A549 (cell line): ENCODE measurements around the gene UBP1.

Experiments used
- CBX8 ChIP-seq: fragments of 200-600 bp; sonication (generic); IDR thresholded peaks from 2 replicates; pipeline ENCODE4 v1.6.1; 2016
- CTCF ChIP-seq: fragments of >200 bp; sonication (Bioruptor Twin); formaldehyde crosslinking; IDR thresholded peaks from 3 replicates; pipeline ENCODE4 v1.5.1; 2016
- POLR2A ChIP-seq: IDR thresholded peaks from 2 replicates; pipeline ENCODE4 v1.6.1; 2012; ENCODE audit warnings: mild to moderate bottlenecking, low read length

- TF ChIP-seq POLR2A (no peak), CBX8 (no peak), CTCF (no peak)
Observed at GRCh38 chr3:33482111-33482521, 41.9 kb upstream of the UBP1 start.
